WTC11 (cell line): ENCODE measurements around the gene CD1B. TPM values are rescaled to one million over a fixed set of nuclear protein-coding genes. Genes with fewer than 3 reads are reported as not detected.
A peak's percentile ranks its signal among the peaks of the same experiment; 100 is the strongest.
"Not testable (repeated sequence)": the region's sequence is repeated elsewhere in the genome, so short reads cannot be mapped to it uniquely, and the experiment has no call there.

ENCODE experiments used
- ATAC-seq: fragments of 200-7000 bp; cut with Tn5 transposase; 2 replicates; pipeline ENCODE4 v1.10.0; 2021; ENCODE audit warnings: mild to moderate bottlenecking, moderate library complexity
- CTCF ChIA-PET: fragments of 300-600 bp; sonication (Branson Sonifier 250); formaldehyde crosslinking; loops from one replicate; lab custom pipeline; 2021; ENCODE audit warnings: antibody characterized with exemption; lab: Charles Lee
- POLR2A ChIA-PET: fragments of 350-600 bp; sonication (Branson Sonifier 250); formaldehyde crosslinking; loops from one replicate; lab custom pipeline; 2021; ENCODE audit warnings: antibody characterized with exemption; lab: Charles Lee
- DNase-seq: peaks from one replicate; pipeline ENCODE4 v3.0.0; 2021; ENCODE audit warnings: low spot score
- H3K27ac Mint-ChIP-seq: 2 replicates; pipeline ENCODE4 v1.8.0; 2021; ENCODE audit warnings: mixed read lengths
- H3K27me3 Mint-ChIP-seq: 2 replicates; pipeline ENCODE4 v1.8.0; 2021; ENCODE audit warnings: low read depth, mild to moderate bottlenecking, moderate library complexity, mixed read lengths
- H3K36me3 Mint-ChIP-seq: 2 replicates; pipeline ENCODE4 v1.8.0; 2021; ENCODE audit warnings: mixed read lengths
- H3K4me1 Mint-ChIP-seq: 2 replicates; pipeline ENCODE4 v1.8.0; 2022; ENCODE audit warnings: mixed read lengths
- H3K4me3 Mint-ChIP-seq: 2 replicates; pipeline ENCODE4 v1.8.0; 2021; ENCODE audit warnings: mild to moderate bottlenecking, moderate library complexity, mixed read lengths
- H3K9me3 Mint-ChIP-seq: 2 replicates; pipeline ENCODE4 v1.8.0; 2021; ENCODE audit warnings: mixed read lengths
- ELF4 ChIP-seq: sonication (generic); formaldehyde crosslinking; IDR thresholded peaks from 2 replicates; pipeline ENCODE4 v1.8.1; 2022; ENCODE audit warnings: low read depth, mild to moderate bottlenecking, moderate library complexity, missing genetic modification reagents
- FOXJ3 ChIP-seq: sonication (generic); formaldehyde crosslinking; IDR thresholded peaks from 2 replicates; pipeline ENCODE4 v1.9.0; 2021; ENCODE audit warnings: missing genetic modification reagents, mild to moderate bottlenecking, borderline replicate concordance
- MYBL2 ChIP-seq: sonication (generic); formaldehyde crosslinking; IDR thresholded peaks from 2 replicates; pipeline ENCODE4 v1.8.1; 2023; ENCODE audit warnings: mild to moderate bottlenecking, moderate library complexity, missing genetic modification reagents
- NFATC4 ChIP-seq: fragments of 250-450 bp; sonication (Bioruptor Pico); IDR thresholded peaks from 2 replicates; pipeline ENCODE4 v1.9.0; 2021; ENCODE audit warnings: mild to moderate bottlenecking
- NR1H2 ChIP-seq: sonication (generic); formaldehyde crosslinking; IDR thresholded peaks from 2 replicates; pipeline ENCODE4 v1.9.0; 2021; ENCODE audit warnings: mild to moderate bottlenecking, moderate library complexity, missing genetic modification reagents
- NR3C1 ChIP-seq: sonication (generic); formaldehyde crosslinking; conservative IDR thresholded peaks from 2 replicates; pipeline ENCODE4 v1.8.1; 2023; ENCODE audit warnings: low read depth, mild to moderate bottlenecking, missing genetic modification reagents
- SP1 ChIP-seq: sonication (generic); formaldehyde crosslinking; conservative IDR thresholded peaks from 2 replicates; pipeline ENCODE4 v1.8.1; 2022; ENCODE audit warnings: missing genetic modification reagents
- ZNF121 ChIP-seq: sonication (generic); formaldehyde crosslinking; IDR thresholded peaks from 2 replicates; pipeline ENCODE4 v1.8.0; 2023; ENCODE audit warnings: missing genetic modification reagents
- total RNA-seq: library from RNA; stranded (reverse); gene quantifications from 3 replicates; pipeline ENCODE4 v1.2.3, GENCODE V29; 2021
- TF ChIP-seq, protein P1 (sequence below): fragments of 250-450 bp; sonication (Bioruptor Pico); IDR thresholded peaks from 2 replicates; pipeline ENCODE4 v2.1.2; 2022; ENCODE audit warnings: mild to moderate bottlenecking, moderate library complexity
- TF ChIP-seq, protein P2 (sequence below): fragments of 250-450 bp; sonication (Bioruptor Pico); IDR thresholded peaks from 2 replicates; pipeline ENCODE4 v1.8.0; 2021; ENCODE audit warnings: mild to moderate bottlenecking
- TF ChIP-seq, protein P3 (sequence below): sonication (generic); formaldehyde crosslinking; IDR thresholded peaks from 2 replicates; pipeline ENCODE4 v1.8.1; 2023; ENCODE audit warnings: mild to moderate bottlenecking, moderate library complexity, missing genetic modification reagents
- TF ChIP-seq, protein P4 (sequence below): sonication (generic); formaldehyde crosslinking; IDR thresholded peaks from 2 replicates; pipeline ENCODE4 v1.8.1; 2022; ENCODE audit warnings: low read depth, mild to moderate bottlenecking, moderate library complexity, missing genetic modification reagents, borderline replicate concordance

CD1B gene
- total RNA-seq, 1 experiment from 2014 or later = not detected

DNA sequence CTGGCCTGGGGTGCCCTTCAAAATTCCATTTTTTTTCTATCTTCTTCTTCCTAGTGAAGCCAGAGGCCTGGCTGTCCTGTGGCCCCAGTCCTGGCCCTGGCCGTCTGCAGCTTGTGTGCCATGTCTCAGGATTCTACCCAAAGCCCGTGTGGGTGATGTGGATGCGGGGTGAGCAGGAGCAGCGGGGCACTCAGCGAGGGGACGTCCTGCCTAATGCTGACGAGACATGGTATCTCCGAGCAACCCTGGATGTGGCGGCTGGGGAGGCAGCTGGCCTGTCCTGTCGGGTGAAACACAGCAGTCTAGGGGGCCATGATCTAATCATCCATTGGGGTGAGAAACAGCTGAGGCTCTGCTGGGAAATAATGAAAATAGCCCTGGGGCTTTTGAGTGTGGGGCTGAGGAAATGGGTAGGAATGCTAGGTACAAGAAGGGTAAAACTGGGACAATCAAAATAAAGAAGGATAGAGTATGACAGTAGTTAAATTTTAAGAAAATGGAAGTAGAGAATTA lies 24.5 kb upstream of the CD1B start:
- Mint-ChIP-seq H3K27ac (no peak overlapping the region), H3K4me1 (peaks cover 13% of the 10 kb centered on the region), H3K4me3 (no peak overlapping the region), H3K9me3 (no peaks in the 10 kb centered on the region), H3K36me3 (no peaks in the 10 kb centered on the region), H3K27me3 (no peaks in the 10 kb centered on the region)
- ChIA-PET POLR2A (no interaction called here), CTCF (no interaction called here)
- TF ChIP-seq FOXJ3 (CRISPR knock-in tag) = no peak
- TF ChIP-seq, protein P1, sequence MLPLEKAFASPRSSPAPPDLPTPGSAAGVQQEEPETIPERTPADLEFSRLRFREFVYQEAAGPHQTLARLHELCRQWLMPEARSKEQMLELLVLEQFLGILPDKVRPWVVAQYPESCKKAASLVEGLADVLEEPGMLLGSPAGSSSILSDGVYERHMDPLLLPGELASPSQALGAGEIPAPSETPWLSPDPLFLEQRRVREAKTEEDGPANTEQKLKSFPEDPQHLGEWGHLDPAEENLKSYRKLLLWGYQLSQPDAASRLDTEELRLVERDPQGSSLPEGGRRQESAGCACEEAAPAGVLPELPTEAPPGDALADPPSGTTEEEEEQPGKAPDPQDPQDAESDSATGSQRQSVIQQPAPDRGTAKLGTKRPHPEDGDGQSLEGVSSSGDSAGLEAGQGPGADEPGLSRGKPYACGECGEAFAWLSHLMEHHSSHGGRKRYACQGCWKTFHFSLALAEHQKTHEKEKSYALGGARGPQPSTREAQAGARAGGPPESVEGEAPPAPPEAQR (CRISPR knock-in tag) = no peak
- no peak for TF ChIP-seq NFATC4 (CRISPR knock-in tag)
- no peak for DNase-seq
- no peak for ATAC-seq

DNA sequence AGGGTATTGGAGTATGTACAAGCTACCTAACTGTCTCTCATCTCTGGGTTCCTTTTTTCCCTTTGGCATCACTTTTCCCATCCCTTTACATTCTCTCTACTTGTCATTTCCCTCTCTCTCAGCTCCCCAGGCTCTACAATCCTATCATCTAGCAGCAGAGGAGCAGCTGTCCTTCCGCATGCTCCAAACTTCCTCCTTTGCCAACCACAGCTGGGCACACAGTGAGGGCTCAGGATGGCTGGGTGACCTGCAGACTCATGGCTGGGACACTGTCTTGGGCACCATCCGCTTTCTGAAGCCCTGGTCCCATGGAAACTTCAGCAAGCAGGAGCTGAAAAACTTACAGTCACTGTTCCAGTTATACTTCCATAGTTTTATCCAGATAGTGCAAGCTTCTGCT lies 22.9 kb upstream of the CD1B start:
- ChIA-PET CTCF (interaction anchor here (0.6 to 1.6 kb wide), 5 partner anchors 60 to 1267 kb away, joined by 3 to 7 read pairs (median 3); no protein-coding TSS in a partner anchor), POLR2A (interaction anchor here (0.8 kb wide), 1 partner anchor 296 kb away, joined by 3 read pairs; no protein-coding TSS in a partner anchor)
- TF ChIP-seq SP1 (CRISPR knock-in tag) (no peak), NR3C1 (CRISPR knock-in tag) (no peak), ELF4 (CRISPR knock-in tag) (no peak), MYBL2 (no peak), NR1H2 (CRISPR knock-in tag) (no peak), ZNF121 (no peak)
- TF ChIP-seq, protein P2, sequence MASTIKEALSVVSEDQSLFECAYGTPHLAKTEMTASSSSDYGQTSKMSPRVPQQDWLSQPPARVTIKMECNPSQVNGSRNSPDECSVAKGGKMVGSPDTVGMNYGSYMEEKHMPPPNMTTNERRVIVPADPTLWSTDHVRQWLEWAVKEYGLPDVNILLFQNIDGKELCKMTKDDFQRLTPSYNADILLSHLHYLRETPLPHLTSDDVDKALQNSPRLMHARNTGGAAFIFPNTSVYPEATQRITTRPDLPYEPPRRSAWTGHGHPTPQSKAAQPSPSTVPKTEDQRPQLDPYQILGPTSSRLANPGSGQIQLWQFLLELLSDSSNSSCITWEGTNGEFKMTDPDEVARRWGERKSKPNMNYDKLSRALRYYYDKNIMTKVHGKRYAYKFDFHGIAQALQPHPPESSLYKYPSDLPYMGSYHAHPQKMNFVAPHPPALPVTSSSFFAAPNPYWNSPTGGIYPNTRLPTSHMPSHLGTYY = no peak
- TF ChIP-seq, protein P3, sequence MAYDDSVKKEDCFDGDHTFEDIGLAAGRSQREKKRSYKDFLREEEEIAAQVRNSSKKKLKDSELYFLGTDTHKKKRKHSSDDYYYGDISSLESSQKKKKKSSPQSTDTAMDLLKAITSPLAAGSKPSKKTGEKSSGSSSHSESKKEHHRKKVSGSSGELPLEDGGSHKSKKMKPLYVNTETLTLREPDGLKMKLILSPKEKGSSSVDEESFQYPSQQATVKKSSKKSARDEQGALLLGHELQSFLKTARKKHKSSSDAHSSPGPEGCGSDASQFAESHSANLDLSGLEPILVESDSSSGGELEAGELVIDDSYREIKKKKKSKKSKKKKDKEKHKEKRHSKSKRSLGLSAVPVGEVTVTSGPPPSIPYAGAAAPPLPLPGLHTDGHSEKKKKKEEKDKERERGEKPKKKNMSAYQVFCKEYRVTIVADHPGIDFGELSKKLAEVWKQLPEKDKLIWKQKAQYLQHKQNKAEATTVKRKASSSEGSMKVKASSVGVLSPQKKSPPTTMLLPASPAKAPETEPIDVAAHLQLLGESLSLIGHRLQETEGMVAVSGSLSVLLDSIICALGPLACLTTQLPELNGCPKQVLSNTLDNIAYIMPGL = no peak
- Mint-ChIP-seq H3K27me3 (no peaks in the 10 kb centered on the region), H3K27ac (no peak overlapping the region), H3K9me3 (no peaks in the 10 kb centered on the region), H3K4me3 (no peak overlapping the region), H3K36me3 (no peaks in the 10 kb centered on the region), H3K4me1 (peaks cover 13% of the 10 kb centered on the region)
- no peak for DNase-seq
- ATAC-seq = no peak

DNA sequence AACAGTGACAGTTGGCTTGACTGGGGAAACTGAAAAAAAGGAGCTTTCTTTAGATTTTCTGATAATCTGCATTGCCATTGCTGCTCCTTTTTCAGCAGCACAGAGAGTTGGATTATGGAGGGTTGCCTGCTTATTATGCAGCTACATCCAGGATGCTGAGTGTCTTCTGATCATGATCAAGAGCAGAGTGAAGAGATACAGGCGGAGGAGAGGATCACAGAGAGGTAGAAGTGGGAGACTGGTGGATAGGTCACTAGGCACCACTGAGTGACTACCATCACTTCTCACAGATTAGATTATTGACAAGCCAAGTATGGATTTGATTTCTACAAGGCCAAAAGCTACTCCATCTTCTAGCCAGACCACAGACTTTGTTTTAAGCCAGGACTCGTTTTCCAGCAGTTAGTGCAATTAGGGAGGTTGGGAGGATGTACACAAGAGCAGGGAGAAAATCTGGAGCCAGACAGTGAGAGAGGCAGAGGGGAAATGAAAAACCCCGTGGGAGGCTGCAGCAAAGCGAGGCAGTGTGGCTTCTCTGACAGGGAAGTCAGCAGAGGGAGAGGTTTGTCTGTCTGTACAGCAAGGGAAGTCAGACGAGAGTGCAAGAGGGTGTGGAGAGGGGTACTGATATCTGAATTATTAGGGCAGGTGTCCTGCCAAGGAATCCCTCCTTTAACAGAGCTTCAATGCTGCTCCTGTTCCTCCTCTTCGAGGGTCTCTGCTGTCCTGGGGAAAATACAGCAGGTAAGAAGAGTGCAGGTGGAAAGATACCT lies 22.2 kb upstream of the CD1B start, which contains the start of gene CD1E:
TSS of gene CD1E (plus strand) at position 592 of the 773 bp plus-strand sequence. CDS start at position 687, 95 bp downstream.
- H3K4me3 Mint-ChIP-seq = no peak within 1 kb of the TSS
- TF ChIP-seq, protein P4, sequence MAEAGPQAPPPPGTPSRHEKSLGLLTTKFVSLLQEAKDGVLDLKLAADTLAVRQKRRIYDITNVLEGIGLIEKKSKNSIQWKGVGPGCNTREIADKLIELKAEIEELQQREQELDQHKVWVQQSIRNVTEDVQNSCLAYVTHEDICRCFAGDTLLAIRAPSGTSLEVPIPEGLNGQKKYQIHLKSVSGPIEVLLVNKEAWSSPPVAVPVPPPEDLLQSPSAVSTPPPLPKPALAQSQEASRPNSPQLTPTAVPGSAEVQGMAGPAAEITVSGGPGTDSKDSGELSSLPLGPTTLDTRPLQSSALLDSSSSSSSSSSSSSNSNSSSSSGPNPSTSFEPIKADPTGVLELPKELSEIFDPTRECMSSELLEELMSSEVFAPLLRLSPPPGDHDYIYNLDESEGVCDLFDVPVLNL (CRISPR knock-in tag) = no peak
- peaks cover 13% of the 10 kb centered on the region for H3K4me1 Mint-ChIP-seq
- POLR2A ChIA-PET = interaction anchor here (0.8 kb wide), 1 partner anchor 296 kb away, joined by 3 read pairs; no protein-coding TSS in a partner anchor
- no peaks in the 10 kb centered on the region for H3K9me3 Mint-ChIP-seq
- CTCF ChIA-PET = interaction anchor here (0.6 to 1.6 kb wide), 4 partner anchors 59 to 235 kb away, joined by 3 to 7 read pairs (median 3); no protein-coding TSS in a partner anchor
- H3K36me3 Mint-ChIP-seq = no peaks in the 10 kb centered on the region
- no peak for ATAC-seq
- no peaks in the 10 kb centered on the region for H3K27me3 Mint-ChIP-seq
- DNase-seq = no peak
- H3K27ac Mint-ChIP-seq = no peak within 1 kb of the TSS

DNA sequence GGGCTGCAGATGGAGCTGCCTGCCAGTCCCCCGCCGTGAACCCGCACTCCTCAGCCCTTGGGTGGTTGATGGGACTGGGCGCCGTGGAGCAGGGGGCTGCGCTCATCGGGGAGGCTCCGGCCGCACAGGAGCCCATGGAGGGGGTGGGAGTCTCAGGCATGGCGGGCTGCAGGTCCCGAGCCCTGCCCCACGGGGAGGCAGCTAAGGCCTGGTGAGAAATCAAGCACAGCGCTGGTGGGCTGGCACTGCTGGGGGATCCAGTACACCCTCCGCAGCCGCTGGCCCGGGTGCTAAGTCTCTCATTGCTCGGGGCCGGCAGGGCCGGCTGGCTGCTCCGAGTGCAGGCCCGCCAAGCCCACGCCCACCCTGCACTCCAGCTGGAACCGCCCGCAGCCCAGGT lies 17.6 kb upstream of the CD1B start:
- DNase-seq, H3K27me3 Mint-ChIP-seq, H3K4me1 Mint-ChIP-seq, H3K27ac Mint-ChIP-seq, POLR2A ChIA-PET, H3K4me3 Mint-ChIP-seq, ATAC-seq, H3K36me3 Mint-ChIP-seq: not testable (repeated sequence)
- CTCF ChIA-PET = interaction anchor here (1.5 kb wide), 1 partner anchor 137 kb away, joined by 3 read pairs; no protein-coding TSS in a partner anchor
- H3K9me3 Mint-ChIP-seq = peaks cover 24% of the 10 kb centered on the region

DNA sequence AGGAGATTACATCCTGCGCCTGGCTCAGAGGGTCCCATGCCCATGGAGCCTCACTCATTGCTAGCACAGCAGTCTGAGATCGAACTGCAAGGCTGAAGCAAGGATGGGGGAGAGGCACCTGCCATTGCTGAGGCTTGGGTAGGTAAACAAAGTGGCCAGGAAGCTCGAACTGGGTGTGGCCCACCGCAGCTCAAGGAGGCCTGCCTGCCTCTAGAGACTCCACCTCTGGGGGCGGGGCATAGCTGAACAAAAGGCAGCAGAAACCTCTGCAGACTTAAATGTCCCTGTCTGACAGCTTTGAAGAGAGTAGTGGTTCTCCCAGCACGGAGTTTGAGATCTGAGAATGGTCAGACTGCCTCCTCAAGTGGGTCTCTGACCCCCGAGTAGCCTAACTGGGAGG lies 5.1 kb upstream of the CD1B start:
- H3K36me3 Mint-ChIP-seq, H3K4me3 Mint-ChIP-seq, ATAC-seq, H3K27me3 Mint-ChIP-seq, POLR2A ChIA-PET, H3K4me1 Mint-ChIP-seq, H3K27ac Mint-ChIP-seq: not testable (repeated sequence)
- CTCF ChIA-PET = interaction anchor here (0.6 to 1.3 kb wide), 2 partner anchors 160 to 219 kb away, joined by 3 to 7 read pairs; no protein-coding TSS in a partner anchor
- peaks cover 16% of the 10 kb centered on the region for H3K9me3 Mint-ChIP-seq
- peak; percentile 69 for DNase-seq
